ENCODE data around the gene ZBTB46.

The ZBTB46 gene

GRCh38 chr20:63781181-63781580 lies 49.9 kb downstream of the ZBTB46 start:
- TF ChIP-seq CTCF (IDR thresholded peaks at IDR 0.05; ENCODE audit: borderline replicate concordance, extremely low read depth, low read length, poor library complexity, severe bottlenecking) (no peak), EZH2 (IDR thresholded peaks at IDR 0.05; ENCODE audit: borderline replicate concordance, low read depth, low read length, severe bottlenecking) (no peak)
- Histone ChIP-seq H3K4me3 (ENCODE audit: low read depth in 1 of 2, low read length in 2 of 2) (no peak overlapping the region), H3K27me3 (ENCODE audit: insufficient read depth, low read length, poor library complexity) (no peaks in the 10 kb centered on the region), H3K4me2 (ENCODE audit: insufficient read depth, low read length) (no peak overlapping the region), H3K4me1 (ENCODE audit: insufficient read depth, low read length) (0 out of 2 replicates have a peak, but pooled peaks cover 3% of the 10 kb centered on the region), H3K79me2 (ENCODE audit: insufficient read depth, low read length) (no peaks in the 10 kb centered on the region), H3K27ac (ENCODE audit: low read length) (no peak overlapping the region), H4K20me1 (ENCODE audit: insufficient read depth, low read length) (no peaks in the 10 kb centered on the region), H2AFZ (ENCODE audit: low read depth, low read length) (no peak overlapping the region), H3K9ac (ENCODE audit: low read depth, low read length) (no peak overlapping the region), H3K36me3 (ENCODE audit: insufficient read depth, low read length) (no peaks in the 10 kb centered on the region), H3K9me3 (ENCODE audit: insufficient read depth, low read length, severe bottlenecking) (no peaks in the 10 kb centered on the region)
- DNase-seq, result no peak
- ATAC-seq (ENCODE audit: insufficient read depth, low read depth), result no peak

GRCh38 chr20:63778857-63779256 lies 52.2 kb downstream of the ZBTB46 start:
- no peaks in the 10 kb centered on the region for H3K9me3 ChIP-seq (ENCODE audit: insufficient read depth, low read length, severe bottlenecking)
- no peak overlapping the region for H3K4me3 ChIP-seq (ENCODE audit: low read depth in 1 of 2, low read length in 2 of 2)
- TF ChIP-seq CTCF (IDR thresholded peaks at IDR 0.05; ENCODE audit: borderline replicate concordance, extremely low read depth, low read length, poor library complexity, severe bottlenecking) (no peak), EZH2 (IDR thresholded peaks at IDR 0.05; ENCODE audit: borderline replicate concordance, low read depth, low read length, severe bottlenecking) (no peak)
- H3K4me1 ChIP-seq (ENCODE audit: insufficient read depth, low read length), result no peaks in the 10 kb centered on the region
- H2AFZ ChIP-seq (ENCODE audit: low read depth, low read length), result no peak overlapping the region
- H4K20me1 ChIP-seq (ENCODE audit: insufficient read depth, low read length), result no peaks in the 10 kb centered on the region
- H3K9ac ChIP-seq (ENCODE audit: low read depth, low read length), result no peak overlapping the region
- no peak overlapping the region for H3K4me2 ChIP-seq (ENCODE audit: insufficient read depth, low read length)
- ATAC-seq (ENCODE audit: insufficient read depth, low read depth), result no peak
- no peaks in the 10 kb centered on the region for H3K27me3 ChIP-seq (ENCODE audit: insufficient read depth, low read length, poor library complexity)
- no peak overlapping the region for H3K27ac ChIP-seq (ENCODE audit: low read length)
- H3K36me3 ChIP-seq (ENCODE audit: insufficient read depth, low read length), result no peaks in the 10 kb centered on the region
- no peak for DNase-seq
- H3K79me2 ChIP-seq (ENCODE audit: insufficient read depth, low read length), result no peaks in the 10 kb centered on the region

- no peak overlapping the region for H3K4me2 ChIP-seq (ENCODE audit: insufficient read depth, low read length)
- no peaks in the 10 kb centered on the region for H4K20me1 ChIP-seq (ENCODE audit: insufficient read depth, low read length)
Measured at GRCh38 chr20:63778034-63778752, 52.9 kb downstream of the ZBTB46 start.

More at GRCh38 chr20:63778034-63778752, 52.9 kb downstream of the ZBTB46 start:
- H3K9me3 ChIP-seq (ENCODE audit: insufficient read depth, low read length, severe bottlenecking), result no peaks in the 10 kb centered on the region
- H3K36me3 ChIP-seq (ENCODE audit: insufficient read depth, low read length), result no peaks in the 10 kb centered on the region
- ATAC-seq (ENCODE audit: insufficient read depth, low read depth), result no peak
- H3K27me3 ChIP-seq (ENCODE audit: insufficient read depth, low read length, poor library complexity), result no peaks in the 10 kb centered on the region
- H3K4me3 ChIP-seq (ENCODE audit: low read depth in 1 of 2, low read length in 2 of 2), result no peak overlapping the region
- no peak for TF ChIP-seq CTCF (IDR thresholded peaks at IDR 0.05; ENCODE audit: borderline replicate concordance, extremely low read depth, low read length, poor library complexity, severe bottlenecking)
- no peak for TF ChIP-seq EZH2 (IDR thresholded peaks at IDR 0.05; ENCODE audit: borderline replicate concordance, low read depth, low read length, severe bottlenecking)
- H3K9ac ChIP-seq (ENCODE audit: low read depth, low read length), result no peak overlapping the region
- no peaks in the 10 kb centered on the region for H3K79me2 ChIP-seq (ENCODE audit: insufficient read depth, low read length)
- H3K27ac ChIP-seq (ENCODE audit: low read length), result no peak overlapping the region
- no peaks in the 10 kb centered on the region for H3K4me1 ChIP-seq (ENCODE audit: insufficient read depth, low read length)
- H2AFZ ChIP-seq (ENCODE audit: low read depth, low read length), result no peak overlapping the region
- no peak for DNase-seq

Data from DND-41 (cell line).